Measurements from ENCODE around the gene UPK3B. TPM values are rescaled to one million over a fixed set of nuclear protein-coding genes. Genes with fewer than 3 reads are reported as not detected.
"Not testable (repeated sequence)": the region's sequence is repeated elsewhere in the genome, so short reads cannot be mapped to it uniquely, and the experiment has no call there.

The UPK3B gene
- total RNA-seq, 2 experiments from 2014 or later: 0.52 TPM; not detected in 1

GRCh38 chr7:76499201-76499923, 11.0 kb upstream of the UPK3B start:
- not testable (repeated sequence) for H3K27ac Mint-ChIP-seq

GRCh38 chr7:76499924-76500241, 10.5 kb upstream of the UPK3B start:
- H3K4me1 Mint-ChIP-seq (ENCODE audit: low read depth); H3K36me3 Mint-ChIP-seq (ENCODE audit: low read depth); H3K4me3 Mint-ChIP-seq; CTCF ChIA-PET; H3K9me3 Mint-ChIP-seq; H3K27me3 Mint-ChIP-seq (ENCODE audit: low read depth); H3K27ac Mint-ChIP-seq; intact Hi-C loops (cut with micrococcal nuclease); DNase-seq: not testable (repeated sequence)

More at GRCh38 chr7:76499201-76499923, 11.0 kb upstream of the UPK3B start:
- H3K27me3 Mint-ChIP-seq (ENCODE audit: low read depth); DNase-seq; intact Hi-C loops (cut with micrococcal nuclease); CTCF ChIA-PET; H3K9me3 Mint-ChIP-seq; H3K4me3 Mint-ChIP-seq; H3K4me1 Mint-ChIP-seq (ENCODE audit: low read depth); H3K36me3 Mint-ChIP-seq (ENCODE audit: low read depth): not testable (repeated sequence)

GRCh38 chr7:76502224-76502623, 8.1 kb upstream of the UPK3B start:
- H3K4me1 Mint-ChIP-seq (ENCODE audit: low read depth); H3K9me3 Mint-ChIP-seq; H3K4me3 Mint-ChIP-seq; H3K27ac Mint-ChIP-seq; DNase-seq; CTCF ChIA-PET; H3K27me3 Mint-ChIP-seq (ENCODE audit: low read depth); intact Hi-C loops (cut with micrococcal nuclease); H3K36me3 Mint-ChIP-seq (ENCODE audit: low read depth): not testable (repeated sequence)

GRCh38 chr7:76502836-76503235, 7.5 kb upstream of the UPK3B start:
- DNase-seq; H3K27me3 Mint-ChIP-seq (ENCODE audit: low read depth); H3K27ac Mint-ChIP-seq; H3K4me1 Mint-ChIP-seq (ENCODE audit: low read depth); H3K4me3 Mint-ChIP-seq; intact Hi-C loops (cut with micrococcal nuclease); H3K36me3 Mint-ChIP-seq (ENCODE audit: low read depth); CTCF ChIA-PET; H3K9me3 Mint-ChIP-seq: not testable (repeated sequence)

GRCh38 chr7:76503244-76503643, 7.1 kb upstream of the UPK3B start:
- H3K27ac Mint-ChIP-seq; H3K4me3 Mint-ChIP-seq; H3K36me3 Mint-ChIP-seq (ENCODE audit: low read depth); H3K27me3 Mint-ChIP-seq (ENCODE audit: low read depth); intact Hi-C loops (cut with micrococcal nuclease); CTCF ChIA-PET; H3K9me3 Mint-ChIP-seq; H3K4me1 Mint-ChIP-seq (ENCODE audit: low read depth); DNase-seq: not testable (repeated sequence)

GRCh38 chr7:76504351-76505167, 5.8 kb upstream of the UPK3B start:
- H3K27me3 Mint-ChIP-seq (ENCODE audit: low read depth); intact Hi-C loops (cut with micrococcal nuclease): not testable (repeated sequence)

GRCh38 chr7:76505168-76506080, 4.9 kb upstream of the UPK3B start:
- Mint-ChIP-seq H3K36me3 (ENCODE audit: low read depth) (no peaks in the 10 kb centered on the region), H3K9me3 (no peaks in the 10 kb centered on the region), H3K4me1 (ENCODE audit: low read depth) (no peaks in the 10 kb centered on the region), H3K27me3 (ENCODE audit: low read depth) (no peaks in the 10 kb centered on the region), H3K27ac (no peak overlapping the region), H3K4me3 (no peak overlapping the region)
- DNase-seq: no peak
- CTCF ChIA-PET: no interaction called here
- intact Hi-C loops (cut with micrococcal nuclease): no loop called here

More at GRCh38 chr7:76504351-76505167, 5.8 kb upstream of the UPK3B start:
- H3K36me3 Mint-ChIP-seq (ENCODE audit: low read depth); DNase-seq; H3K9me3 Mint-ChIP-seq; H3K4me1 Mint-ChIP-seq (ENCODE audit: low read depth); H3K4me3 Mint-ChIP-seq; CTCF ChIA-PET; H3K27ac Mint-ChIP-seq: not testable (repeated sequence)

- H3K36me3 Mint-ChIP-seq (ENCODE audit: low read depth): no peaks in the 10 kb centered on the region
- intact Hi-C loops (cut with micrococcal nuclease): no loop called here
- CTCF ChIA-PET: no interaction called here
- no peak for DNase-seq
- H3K27ac Mint-ChIP-seq: no peak overlapping the region
- no peak overlapping the region for H3K4me3 Mint-ChIP-seq
- H3K27me3 Mint-ChIP-seq (ENCODE audit: low read depth): no peaks in the 10 kb centered on the region
- H3K9me3 Mint-ChIP-seq: no peaks in the 10 kb centered on the region
- no peaks in the 10 kb centered on the region for H3K4me1 Mint-ChIP-seq (ENCODE audit: low read depth)
These were observed 4.3 kb upstream of the UPK3B start for GRCh38 chr7:76506081-76506440.

- intact Hi-C loops (cut with micrococcal nuclease); H3K27ac Mint-ChIP-seq: not testable (repeated sequence)
These were observed 3.7 kb upstream of the UPK3B start for GRCh38 chr7:76506643-76507042.

GRCh38 chr7:76507723-76508406, 2.5 kb upstream of the UPK3B start:
- H3K27ac Mint-ChIP-seq: no peak overlapping the region
- H3K9me3 Mint-ChIP-seq: no peaks in the 10 kb centered on the region
- intact Hi-C loops (cut with micrococcal nuclease): no loop called here
- no peak overlapping the region for H3K4me3 Mint-ChIP-seq
- CTCF ChIA-PET: no interaction called here
- no peaks in the 10 kb centered on the region for H3K4me1 Mint-ChIP-seq (ENCODE audit: low read depth)
- DNase-seq: no peak
- no peaks in the 10 kb centered on the region for H3K27me3 Mint-ChIP-seq (ENCODE audit: low read depth)
- no peaks in the 10 kb centered on the region for H3K36me3 Mint-ChIP-seq (ENCODE audit: low read depth)

More at GRCh38 chr7:76506643-76507042, 3.7 kb upstream of the UPK3B start:
- H3K4me1 Mint-ChIP-seq (ENCODE audit: low read depth); H3K27me3 Mint-ChIP-seq (ENCODE audit: low read depth); DNase-seq; CTCF ChIA-PET; H3K9me3 Mint-ChIP-seq; H3K4me3 Mint-ChIP-seq; H3K36me3 Mint-ChIP-seq (ENCODE audit: low read depth): not testable (repeated sequence)

- DNase-seq; H3K27ac Mint-ChIP-seq; H3K27me3 Mint-ChIP-seq (ENCODE audit: low read depth); H3K4me1 Mint-ChIP-seq (ENCODE audit: low read depth); H3K9me3 Mint-ChIP-seq; H3K4me3 Mint-ChIP-seq; intact Hi-C loops (cut with micrococcal nuclease); H3K36me3 Mint-ChIP-seq (ENCODE audit: low read depth); CTCF ChIA-PET: not testable (repeated sequence)
These were observed 1.0 kb downstream of the UPK3B start for GRCh38 chr7:76511200-76511910.
